Esophagus muscularis mucosa (tissue), 4 donors: ENCODE data around the gene VPS37C. TPM values are rescaled to one million over a fixed set of nuclear protein-coding genes. Genes with fewer than 3 reads are reported as not detected.

Experiments
- DNase-seq: peaks from one replicate; pipeline ENCODE4 v3.0.0-alpha.2; 2017; ENCODE audit errors: extremely low spot score
- H3K27ac ChIP-seq, 4 donors: fragments of 200-600 bp; sonication (generic); replicated peaks in 1 of 4; 1 replicate in 3 of 4; 2 replicates in 1 of 4; pipeline ENCODE4 v1.5.1; 2016 to 2019; ENCODE audit warnings: mild to moderate bottlenecking in 1 of 4
- H3K27me3 ChIP-seq, 4 donors: fragments of 200-600 bp; sonication (generic); one replicate each; pipeline versions ENCODE4 v1.5.1 to v1.6.0; 2016 to 2019
- H3K36me3 ChIP-seq, 4 donors: fragments of 200-600 bp; sonication (generic); one replicate each; pipeline ENCODE4 v1.5.1; 2016 to 2019
- H3K4me1 ChIP-seq, 4 donors: fragments of 200-600 bp; sonication (generic); one replicate each; pipeline ENCODE4 v1.5.1; 2016 to 2019
- H3K4me3 ChIP-seq, 4 donors: fragments of 200-600 bp; sonication (generic); 1 replicate in 2 of 4; 2 replicates in 2 of 4; pipeline ENCODE4 v1.5.1; 2016 to 2019; ENCODE audit warnings: mild to moderate bottlenecking in 4 of 4, moderate library complexity in 1 of 4
- H3K9me3 ChIP-seq, 4 donors: fragments of 200-600 bp; sonication (generic); 1 replicate in 3 of 4; 2 replicates in 1 of 4; pipeline ENCODE4 v1.5.1; 2016 to 2019
- EP300 ChIP-seq: sonication (generic); formaldehyde crosslinking; IDR thresholded peaks from one replicate; pipeline ENCODE4 v1.6.1; 2017; ENCODE audit warnings: antibody characterized with exemption
- POLR2A ChIP-seq: fragments of 450-650 bp; IDR thresholded peaks from one replicate; pipeline ENCODE4 v1.6.1; 2017; ENCODE audit warnings: antibody characterized with exemption, moderate library complexity, mild to moderate bottlenecking, low read depth
- POLR2AphosphoS5 ChIP-seq, 2 donors: sonication (generic); formaldehyde crosslinking; IDR thresholded peaks; one replicate each; pipeline ENCODE4 v1.6.1; 2017; ENCODE audit warnings: antibody characterized with exemption in 2 of 2
- WGBS: methylation state at CpG from one replicate; pipeline ENCODE4 v1.1.5; 2018; 5-methylcytosine and 5-hydroxymethylcytosine counted together
- intact Hi-C: fragments of 100-400 bp; cut with DNase I; formaldehyde crosslinking; loops from one replicate; pipeline ENCODE4 v1.15.1; 2023
- total RNA-seq, 4 donors: library from RNA; depleted of rRNA; stranded (reverse); fragments of >200 nt; gene quantifications; one replicate each; pipeline versions ENCODE4 v1.1.0 to v1.2.1, GENCODE V29; 2016
- TF ChIP-seq, protein P1 (sequence below), 3 experiments: fragments of 200-600 bp in 2 of 3; fragments of 450-650 bp in 1 of 3; sonication (generic) in 2 of 3; IDR thresholded peaks; one replicate each; pipeline ENCODE4 v1.5.1; 2017 to 2019; ENCODE audit warnings: antibody characterized with exemption in 3 of 3, mild to moderate bottlenecking in 2 of 3, moderate library complexity in 1 of 3

Gene VPS37C
- total RNA-seq, 4 donors from 2014 or later, result 29.1 to 43.5 (median 38.1) TPM

DNA sequence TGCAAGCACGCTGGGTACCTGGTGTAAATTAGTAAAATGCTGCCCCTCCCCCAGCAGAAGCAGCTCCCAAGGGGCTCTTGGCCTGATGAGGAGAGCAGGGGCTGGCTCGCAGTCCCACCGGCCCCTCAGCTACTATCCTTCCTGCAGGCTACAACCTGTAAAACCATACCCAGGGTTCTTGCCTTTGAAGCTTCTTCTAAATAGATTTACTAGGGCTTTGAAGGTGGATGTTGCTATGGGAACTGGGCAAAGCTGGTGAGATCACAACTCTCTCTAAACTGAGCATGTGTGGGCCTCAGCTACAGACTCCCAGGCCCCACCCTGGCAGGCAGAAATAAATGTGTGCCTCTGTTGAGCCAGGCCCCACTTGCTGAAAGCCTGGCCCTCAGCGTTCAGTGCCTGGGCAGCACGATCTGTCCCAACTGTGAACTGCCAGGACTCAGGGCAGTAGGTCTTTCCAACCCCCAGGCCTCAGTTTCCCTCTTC lies 40.5 kb downstream of the VPS37C start:
- H3K36me3 ChIP-seq, result no peaks in the 10 kb centered on the region
- peak in 1 of 2 donors; percentile 6 for TF ChIP-seq POLR2AphosphoS5 (IDR thresholded peaks at IDR 0.05)
- TF ChIP-seq EP300, result no peak
- TF ChIP-seq POLR2A, result no peak
- intact Hi-C loops, result loop anchor here (5.0 kb wide), 1 partner anchor 52 kb away; no protein-coding TSS in a partner anchor
- peaks cover 5 to 22% (median 14%) of the 10 kb centered on the region in 4 donors for H3K4me1 ChIP-seq
- DNase-seq, result no peak
- H3K4me3 ChIP-seq, result no peak overlapping the region
- 67% methylated on average over 3 of the region's 5 CpGs for WGBS
- H3K27ac ChIP-seq, result no peak overlapping the region
- no peaks in the 10 kb centered on the region for H3K27me3 ChIP-seq
- no peaks in the 10 kb centered on the region for H3K9me3 ChIP-seq

DNA sequence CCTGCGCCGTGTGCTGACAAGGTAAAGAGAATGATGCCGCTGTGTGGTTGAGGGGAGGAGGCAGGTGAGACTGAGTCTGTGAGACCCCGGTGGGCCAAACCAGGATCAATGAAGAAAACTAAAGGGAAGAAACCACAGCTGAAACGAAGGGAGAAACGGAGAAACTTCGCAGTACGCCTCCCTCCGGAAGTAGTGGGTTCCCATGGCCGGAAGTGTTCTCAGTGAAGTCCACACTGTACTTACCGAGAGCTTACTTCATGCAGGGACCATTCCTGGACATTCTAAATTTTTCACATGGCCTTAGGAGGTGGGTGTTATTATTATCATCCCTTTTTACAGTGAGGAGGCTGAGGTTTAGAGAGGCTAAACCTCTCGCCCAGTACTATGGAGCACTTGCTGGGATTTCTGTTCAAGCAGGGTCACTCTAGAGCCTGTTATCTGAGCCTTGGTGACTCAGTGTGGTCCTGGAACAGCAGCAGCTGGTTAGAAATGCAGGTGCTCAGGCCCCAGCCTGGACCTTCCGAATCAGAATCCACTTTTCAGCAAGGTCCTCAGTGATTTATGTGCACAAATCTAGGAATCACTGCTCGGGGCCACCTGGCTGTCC lies 41.0 kb downstream of the VPS37C start:
- intact Hi-C loops, result loop anchor here (5.0 kb wide), 1 partner anchor 52 kb away; no protein-coding TSS in a partner anchor
- Histone ChIP-seq H3K4me1 (peaks cover 5 to 16% (median 12%) of the 10 kb centered on the region in 4 donors), H3K9me3 (no peaks in the 10 kb centered on the region), H3K4me3 (no peak overlapping the region), H3K36me3 (no peaks in the 10 kb centered on the region), H3K27me3 (no peaks in the 10 kb centered on the region), H3K27ac (no peak overlapping the region)
- WGBS, result 87% methylated on average over 12 of the region's 14 CpGs
- no peak for DNase-seq
- TF ChIP-seq POLR2AphosphoS5 (IDR thresholded peaks at IDR 0.05) (no peak), POLR2A (no peak), EP300 (no peak)
- TF ChIP-seq, protein P1, sequence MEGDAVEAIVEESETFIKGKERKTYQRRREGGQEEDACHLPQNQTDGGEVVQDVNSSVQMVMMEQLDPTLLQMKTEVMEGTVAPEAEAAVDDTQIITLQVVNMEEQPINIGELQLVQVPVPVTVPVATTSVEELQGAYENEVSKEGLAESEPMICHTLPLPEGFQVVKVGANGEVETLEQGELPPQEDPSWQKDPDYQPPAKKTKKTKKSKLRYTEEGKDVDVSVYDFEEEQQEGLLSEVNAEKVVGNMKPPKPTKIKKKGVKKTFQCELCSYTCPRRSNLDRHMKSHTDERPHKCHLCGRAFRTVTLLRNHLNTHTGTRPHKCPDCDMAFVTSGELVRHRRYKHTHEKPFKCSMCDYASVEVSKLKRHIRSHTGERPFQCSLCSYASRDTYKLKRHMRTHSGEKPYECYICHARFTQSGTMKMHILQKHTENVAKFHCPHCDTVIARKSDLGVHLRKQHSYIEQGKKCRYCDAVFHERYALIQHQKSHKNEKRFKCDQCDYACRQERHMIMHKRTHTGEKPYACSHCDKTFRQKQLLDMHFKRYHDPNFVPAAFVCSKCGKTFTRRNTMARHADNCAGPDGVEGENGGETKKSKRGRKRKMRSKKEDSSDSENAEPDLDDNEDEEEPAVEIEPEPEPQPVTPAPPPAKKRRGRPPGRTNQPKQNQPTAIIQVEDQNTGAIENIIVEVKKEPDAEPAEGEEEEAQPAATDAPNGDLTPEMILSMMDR (IDR thresholded peaks at IDR 0.05), result no peak

DNA sequence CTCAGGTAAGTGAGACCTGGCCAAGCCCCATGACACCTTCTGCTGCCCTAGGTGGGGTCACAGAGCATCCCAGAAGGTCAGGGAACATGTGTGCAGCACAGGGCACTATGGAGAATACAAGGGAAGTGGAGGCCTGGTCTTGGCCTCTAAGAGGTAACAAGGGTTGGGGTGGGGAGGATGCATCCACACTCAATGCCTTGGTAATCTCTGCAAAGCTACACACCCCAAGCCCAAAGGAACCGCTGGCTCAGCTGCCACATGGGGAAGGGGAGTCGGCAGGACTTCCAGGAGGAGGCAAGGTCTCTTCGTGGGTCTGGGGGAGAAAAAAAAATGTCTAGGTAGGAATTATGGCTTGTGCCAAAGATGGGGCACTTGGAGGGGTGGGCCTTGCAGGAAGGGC lies 41.7 kb downstream of the VPS37C start:
- no peak for TF ChIP-seq EP300
- TF ChIP-seq, protein P1 (IDR thresholded peaks at IDR 0.05), result no peak
- no peak for TF ChIP-seq POLR2AphosphoS5 (IDR thresholded peaks at IDR 0.05)
- TF ChIP-seq POLR2A, result no peak
- Histone ChIP-seq H3K27ac (no peak overlapping the region), H3K27me3 (no peaks in the 10 kb centered on the region), H3K4me3 (no peak overlapping the region), H3K4me1 (peaks cover 5 to 16% (median 12%) of the 10 kb centered on the region in 4 donors), H3K36me3 (no peaks in the 10 kb centered on the region), H3K9me3 (no peaks in the 10 kb centered on the region)
- intact Hi-C loops, result no loop called here
- no peak for DNase-seq
- WGBS, result 93% methylated on average over 3 of the region's 3 CpGs

DNA sequence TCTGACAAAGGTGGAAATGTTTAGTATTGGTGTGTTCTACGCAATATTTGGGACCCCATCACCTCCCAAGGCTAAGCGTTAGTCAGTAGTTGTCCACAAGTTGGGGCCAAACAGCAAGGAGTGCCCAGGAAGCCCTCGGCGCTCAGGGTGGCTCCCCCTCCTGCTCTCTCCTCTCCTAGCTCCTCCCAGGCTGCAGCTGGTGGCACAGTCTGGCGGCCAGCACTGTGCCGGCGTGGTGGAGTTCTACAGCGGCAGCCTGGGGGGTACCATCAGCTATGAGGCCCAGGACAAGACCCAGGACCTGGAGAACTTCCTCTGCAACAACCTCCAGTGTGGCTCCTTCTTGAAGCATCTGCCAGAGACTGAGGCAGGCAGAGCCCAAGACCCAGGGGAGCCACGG lies 42.2 kb downstream of the VPS37C start:
- 89% methylated on average over 9 of the region's 9 CpGs for WGBS

DNA sequence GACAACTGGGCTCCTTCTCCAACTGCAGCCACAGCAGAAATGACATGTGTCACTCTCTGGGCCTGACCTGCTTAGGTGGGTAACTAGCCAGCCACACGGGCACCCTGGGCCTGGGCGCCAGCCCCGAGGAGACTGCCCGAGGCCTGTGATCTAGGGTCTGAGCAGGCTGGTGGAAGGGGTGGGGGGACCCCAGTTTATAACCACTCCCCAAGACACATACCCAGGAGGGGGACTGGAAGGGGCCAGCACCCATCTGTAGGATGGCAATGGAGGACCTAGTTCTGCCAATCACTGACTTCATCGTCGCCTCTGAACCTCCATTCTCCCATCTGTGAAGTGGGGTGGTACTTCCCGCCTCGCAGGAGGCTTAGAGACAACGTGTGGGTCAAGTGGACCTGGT lies 42.8 kb downstream of the VPS37C start:
- H3K9me3 ChIP-seq, result no peaks in the 10 kb centered on the region
- no peak for TF ChIP-seq POLR2AphosphoS5 (IDR thresholded peaks at IDR 0.05)
- no peak for TF ChIP-seq EP300
- TF ChIP-seq POLR2A, result no peak
- TF ChIP-seq, protein P1 (IDR thresholded peaks at IDR 0.05), result no peak
- 89% methylated on average over 5 of the region's 9 CpGs for WGBS

More for the DNA sequence above, 42.2 kb downstream of the VPS37C start:
- Histone ChIP-seq H3K27ac (no peak overlapping the region), H3K4me1 (peaks cover 5 to 16% (median 12%) of the 10 kb centered on the region in 4 donors), H3K27me3 (no peaks in the 10 kb centered on the region), H3K9me3 (no peaks in the 10 kb centered on the region), H3K36me3 (no peaks in the 10 kb centered on the region), H3K4me3 (no peak overlapping the region)
- TF ChIP-seq, protein P1 (IDR thresholded peaks at IDR 0.05), result no peak
- TF ChIP-seq EP300 (no peak), POLR2A (no peak), POLR2AphosphoS5 (IDR thresholded peaks at IDR 0.05) (no peak)
- no peak for DNase-seq
- intact Hi-C loops, result no loop called here

More for the DNA sequence above, 42.8 kb downstream of the VPS37C start:
- Histone ChIP-seq H3K4me1 (peaks cover 5 to 16% (median 12%) of the 10 kb centered on the region in 4 donors), H3K36me3 (no peaks in the 10 kb centered on the region), H3K4me3 (no peak overlapping the region), H3K27ac (no peak overlapping the region), H3K27me3 (no peaks in the 10 kb centered on the region)
- no peak for DNase-seq
- intact Hi-C loops, result no loop called here
